Small intestine (tissue), 7 donors: ENCODE results near the gene TTC22. TPM values are rescaled to one million over a fixed set of nuclear protein-coding genes. Genes with fewer than 3 reads are reported as not detected.

Experiments used
- DNase-seq, 2 donors: peaks; one replicate each; pipeline versions ENCODE4 v3.0.0 to v3.0.0-alpha.2; 2013
- FAIRE-seq: peaks from 2 replicates; lab custom pipeline; 2012; peaks lifted over from hg19 to GRCh38; lab: Jason Lieb, UNC
- H3K27ac ChIP-seq, 3 donors: one replicate each; pipeline ENCODE4 v1.5.1; 2013; ENCODE audit warnings: low read length in 2 of 3, mild to moderate bottlenecking in 2 of 3, control low read depth in 1 of 3, inconsistent platforms in 1 of 3, low read depth in 1 of 3, moderate library complexity in 1 of 3
- H3K27me3 ChIP-seq, 3 donors: one replicate each; pipeline ENCODE4 v1.6.1; 2013; ENCODE audit warnings: low read length in 3 of 3, inconsistent platforms in 1 of 3; ENCODE audit not compliant: control insufficient read depth in 3 of 3, insufficient read depth in 3 of 3
- H3K36me3 ChIP-seq, 3 donors: one replicate each; pipeline ENCODE4 v1.6.1; 2013; ENCODE audit warnings: low read length in 3 of 3, inconsistent platforms in 1 of 3, low read depth in 1 of 3, mild to moderate bottlenecking in 1 of 3, moderate library complexity in 1 of 3; ENCODE audit not compliant: control insufficient read depth in 3 of 3, insufficient read depth in 2 of 3
- H3K4me1 ChIP-seq, 3 donors: one replicate each; pipeline ENCODE4 v1.6.1; 2013; ENCODE audit warnings: low read length in 2 of 3, inconsistent platforms in 1 of 3, low read depth in 1 of 3, mild to moderate bottlenecking in 1 of 3, moderate library complexity in 1 of 3; ENCODE audit not compliant: control insufficient read depth in 3 of 3, insufficient read depth in 2 of 3
- H3K4me3 ChIP-seq, 3 donors: one replicate each; pipeline ENCODE4 v1.5.1; 2013; ENCODE audit warnings: low read length in 3 of 3, control low read depth in 1 of 3, inconsistent platforms in 1 of 3, low read depth in 1 of 3, mild to moderate bottlenecking in 1 of 3, moderate library complexity in 1 of 3
- H3K9me3 ChIP-seq, 2 donors: one replicate each; pipeline ENCODE4 v1.6.1; 2013; ENCODE audit warnings: low read depth in 1 of 2, low read length in 1 of 2; ENCODE audit not compliant: control insufficient read depth in 2 of 2, insufficient read depth in 1 of 2
- WGBS, 3 donors: extraction: QIAGEN DNeasy Blood & Tissue Kit; methylation state at CpG; one replicate each; pipeline ENCODE4 v1.1.7; 2013; 5-methylcytosine and 5-hydroxymethylcytosine counted together
- polyA plus RNA-seq, 4 donors: library from polyadenylated mRNA; stranded (reverse) in 3 of 4; unstranded in 1 of 4; fragments of 200-250 nt in 3 of 4; fragments of 120-200 nt in 1 of 4; gene quantifications; one replicate each; pipeline versions ENCODE4 v1.2.1 to v1.2.3, GENCODE V29; 2013
- donor health status: healthy with polysubstance abuse.
- donor health status: control.
- donor health status: control.
- donor health status: Bipolar disorder and iron deficiency.
- donor health status: healthy.

TTC22 gene
- polyA plus RNA-seq, 4 donors, result 10.7 to 27.7 (median 23.8) TPM

GRCh38 chr1:54764922-54765561 lies 36.1 kb downstream of the TTC22 start:
- no peaks in the 10 kb centered on the region for H3K9me3 ChIP-seq
- peak overlapping the region in 2 of 3 donors; percentile 19 to 58 for H3K27ac ChIP-seq
- peak overlapping the region in 2 of 3 donors; percentile 36 to 42 for H3K4me3 ChIP-seq
- DNase-seq, result no peak
- 60 to 64% (median 60%) methylated on average over 13 of the region's 13 CpGs for WGBS, 3 donors
- peaks cover 0 to 7% (median 5%) of the 10 kb centered on the region in 3 donors for H3K4me1 ChIP-seq
- no peak for FAIRE-seq
- peaks cover 0 to 2% (median 0%) of the 10 kb centered on the region in 3 donors for H3K36me3 ChIP-seq
- H3K27me3 ChIP-seq, result no peaks in the 10 kb centered on the region

GRCh38 chr1:54764133-54764921 lies 36.8 kb downstream of the TTC22 start, which contains the start of gene PARS2:
TSS of gene PARS2 (minus strand) at chr1:54764523. CDS start at chr1:54759161, 5,362 bp downstream.
- H3K4me3 ChIP-seq, result peak within 1 kb of the TSS; percentile 62 to 88 (median 71)
- FAIRE-seq (peak; percentile 91), DNase-seq (peak; percentile 99 to 100)
- peaks cover 0 to 2% (median 0%) of the 10 kb centered on the region in 3 donors for H3K36me3 ChIP-seq
- H3K9me3 ChIP-seq, result no peaks in the 10 kb centered on the region
- peak within 1 kb of the TSS; percentile 53 to 78 (median 73) for H3K27ac ChIP-seq
- peaks cover 0 to 7% (median 5%) of the 10 kb centered on the region in 3 donors for H3K4me1 ChIP-seq
- no peaks in the 10 kb centered on the region for H3K27me3 ChIP-seq
- WGBS, 3 donors, result 0 to 1% (median 0%) methylated on average over 57 of the region's 57 CpGs

DNA sequence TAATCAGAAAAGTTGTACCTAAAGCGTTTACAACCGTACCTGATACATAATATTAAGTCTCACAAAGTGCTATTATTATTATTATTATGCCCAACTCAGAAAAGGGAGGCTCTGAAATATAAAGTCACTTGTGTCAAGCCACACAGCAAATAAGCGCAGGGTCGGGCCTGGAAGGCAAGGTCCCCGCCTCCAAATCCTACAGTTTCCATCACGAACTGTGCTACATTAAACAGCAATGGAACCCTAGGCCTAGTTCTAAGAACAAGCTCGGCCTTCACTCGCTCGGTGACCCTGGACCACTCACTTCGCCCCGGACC lies 37.3 kb downstream of the TTC22 start:
- DNase-seq (no peak), FAIRE-seq (no peak)
- H3K27me3 ChIP-seq, result no peaks in the 10 kb centered on the region
- H3K9me3 ChIP-seq, result no peaks in the 10 kb centered on the region
- H3K27ac ChIP-seq, result peak overlapping the region; percentile 53 to 78 (median 73)
- peaks cover 0 to 6% (median 0%) of the 10 kb centered on the region in 3 donors for H3K36me3 ChIP-seq
- WGBS, 3 donors, result 2 to 3% (median 3%) methylated on average over 11 of the region's 11 CpGs
- H3K4me3 ChIP-seq, result peak overlapping the region; percentile 62 to 88 (median 71)
- H3K4me1 ChIP-seq, result peaks cover 0 to 7% (median 5%) of the 10 kb centered on the region in 3 donors

DNA sequence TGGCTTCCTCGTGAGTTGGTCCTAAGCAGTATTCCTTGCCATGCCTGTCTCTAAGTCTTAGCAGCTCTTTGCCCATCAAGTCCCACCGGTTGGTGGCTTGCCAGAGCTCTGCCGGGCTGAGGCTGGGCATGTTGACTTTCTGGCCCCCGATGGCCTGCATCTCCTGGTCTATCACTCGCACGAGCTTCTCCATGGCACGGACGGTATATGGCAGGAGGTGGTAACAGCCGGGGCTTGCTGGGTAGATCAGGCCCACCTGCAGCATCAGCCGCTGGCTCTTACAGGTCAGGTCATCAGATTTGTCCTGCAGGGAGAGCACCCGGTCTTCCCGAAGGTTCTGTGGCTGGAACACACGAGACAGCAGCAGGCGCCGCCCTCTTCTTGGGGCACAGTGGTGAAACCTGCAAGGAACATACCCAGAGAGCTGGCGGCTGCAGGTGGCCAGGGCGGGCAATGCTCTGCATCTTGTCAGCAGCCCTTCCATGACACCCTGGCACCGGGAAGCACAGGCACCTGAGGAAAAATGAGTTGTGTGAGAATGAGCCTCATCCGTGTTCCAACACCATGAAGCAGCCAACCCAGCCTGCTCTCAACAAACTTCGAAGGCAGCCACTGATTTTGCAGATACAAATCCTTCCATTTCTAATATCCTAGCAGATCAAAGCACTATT lies 42.3 kb downstream of the TTC22 start:
- Histone ChIP-seq H3K4me1 (peaks cover 0 to 5% (median 4%) of the 10 kb centered on the region in 3 donors), H3K9me3 (no peaks in the 10 kb centered on the region), H3K36me3 (peaks cover 6 to 40% (median 13%) of the 10 kb centered on the region in 3 donors), H3K4me3 (no peak overlapping the region), H3K27me3 (no peaks in the 10 kb centered on the region), H3K27ac (no peak overlapping the region)
- 84 to 92% (median 88%) methylated on average over 20 of the region's 20 CpGs for WGBS, 3 donors
- DNase-seq (no peak), FAIRE-seq (no peak)

DNA sequence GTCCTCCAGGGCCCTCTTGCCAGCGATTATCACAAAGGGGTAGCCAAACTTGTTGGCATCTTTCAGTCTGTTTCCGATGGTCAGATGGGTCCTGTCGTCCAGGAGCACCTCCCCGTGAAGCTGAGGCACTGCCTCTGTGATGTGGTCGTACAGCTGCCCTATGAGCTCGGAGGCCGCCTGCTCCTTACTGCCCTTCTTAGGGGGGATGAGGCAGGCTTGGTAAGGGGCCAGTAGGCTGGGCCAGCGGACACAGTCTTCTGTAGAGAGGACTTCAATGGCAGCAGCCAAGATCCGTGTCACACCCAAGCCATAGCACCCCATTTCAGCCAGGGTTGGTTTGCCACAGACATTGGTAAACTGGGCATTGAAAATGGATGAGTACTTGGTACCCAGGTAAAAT lies 43.3 kb downstream of the TTC22 start:
- 95 to 96% (median 96%) methylated on average over 9 of the region's 9 CpGs for WGBS, 3 donors
- FAIRE-seq, result no peak

GRCh38 chr1:54754486-54755285 lies 46.4 kb downstream of the TTC22 start:
- 91 to 93% (median 92%) methylated on average over 19 to 25 of the region's 25 CpGs for WGBS, 3 donors
- Histone ChIP-seq H3K27ac (no peak overlapping the region), H3K36me3 (peaks cover 6 to 38% (median 13%) of the 10 kb centered on the region in 3 donors), H3K9me3 (no peaks in the 10 kb centered on the region), H3K4me1 (no peaks in the 10 kb centered on the region), H3K4me3 (no peak overlapping the region), H3K27me3 (no peaks in the 10 kb centered on the region)
- FAIRE-seq, result no peak
- no peak for DNase-seq

More for the DNA sequence above, 43.3 kb downstream of the TTC22 start:
- H3K9me3 ChIP-seq, result no peaks in the 10 kb centered on the region
- DNase-seq, result no peak
- H3K4me3 ChIP-seq, result no peak overlapping the region
- H3K27me3 ChIP-seq, result no peaks in the 10 kb centered on the region
- H3K27ac ChIP-seq, result no peak overlapping the region
- H3K36me3 ChIP-seq, result peaks cover 6 to 40% (median 13%) of the 10 kb centered on the region in 3 donors
- no peaks in the 10 kb centered on the region for H3K4me1 ChIP-seq

DNA sequence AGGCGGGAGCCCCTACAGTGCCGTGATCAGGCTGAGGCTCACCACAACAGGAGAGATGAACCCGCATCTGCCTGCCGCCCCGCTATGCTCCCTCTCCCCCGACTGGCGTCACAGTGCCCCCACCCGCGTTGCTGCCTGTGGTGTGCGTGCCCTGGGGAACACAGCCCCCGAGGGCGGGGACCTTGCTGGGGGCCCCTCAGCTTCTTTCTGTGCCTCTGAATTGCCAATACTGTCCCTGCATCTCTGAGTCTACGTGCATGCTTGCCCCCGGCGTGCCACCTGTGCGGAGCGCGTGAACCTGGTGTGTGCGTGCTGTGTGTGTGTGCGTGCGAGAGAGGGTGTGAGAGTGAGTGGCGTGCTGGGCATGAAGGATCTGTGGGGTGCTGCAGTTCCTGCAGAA lies 47.1 kb downstream of the TTC22 start:
- no peaks in the 10 kb centered on the region for H3K27me3 ChIP-seq

More for the DNA sequence above, 47.1 kb downstream of the TTC22 start:
- DNase-seq, result no peak
- 93 to 96% (median 94%) methylated on average over 22 of the region's 22 CpGs for WGBS, 3 donors
- Histone ChIP-seq H3K4me3 (no peak overlapping the region), H3K27ac (no peak overlapping the region), H3K36me3 (peaks cover 6 to 37% (median 13%) of the 10 kb centered on the region in 3 donors), H3K9me3 (no peaks in the 10 kb centered on the region), H3K4me1 (no peaks in the 10 kb centered on the region)
- FAIRE-seq, result no peak
